Fibroblast of pulmonary artery (primary cell): ENCODE measurements around the gene RAB31.
"Not testable (repeated sequence)": the region's sequence is repeated elsewhere in the genome, so short reads cannot be mapped to it uniquely, and the experiment has no call there.

ENCODE experiments used
- DNase-seq: peaks from one replicate; pipeline ENCODE4 v3.0.0-alpha.2; 2010; ENCODE audit warnings: low read depth
- H3K4me3 ChIP-seq: replicated peaks from 2 replicates; pipeline ENCODE4 v1.5.1; 2011; ENCODE audit warnings: low read depth, mild to moderate bottlenecking, control low read depth, low read length, moderate library complexity
- CTCF ChIP-seq: IDR thresholded peaks from 2 replicates; pipeline ENCODE4 v1.5.1; 2011; ENCODE audit warnings: mild to moderate bottlenecking, control low read depth, low read length, inconsistent platforms; ENCODE audit errors: missing control alignments

RAB31 gene

GRCh38 chr18:9900699-9901098 is 192.6 kb downstream of the RAB31 start:
- no peak overlapping the region for H3K4me3 ChIP-seq
- DNase-seq, result no peak
- no peak for TF ChIP-seq CTCF

DNA sequence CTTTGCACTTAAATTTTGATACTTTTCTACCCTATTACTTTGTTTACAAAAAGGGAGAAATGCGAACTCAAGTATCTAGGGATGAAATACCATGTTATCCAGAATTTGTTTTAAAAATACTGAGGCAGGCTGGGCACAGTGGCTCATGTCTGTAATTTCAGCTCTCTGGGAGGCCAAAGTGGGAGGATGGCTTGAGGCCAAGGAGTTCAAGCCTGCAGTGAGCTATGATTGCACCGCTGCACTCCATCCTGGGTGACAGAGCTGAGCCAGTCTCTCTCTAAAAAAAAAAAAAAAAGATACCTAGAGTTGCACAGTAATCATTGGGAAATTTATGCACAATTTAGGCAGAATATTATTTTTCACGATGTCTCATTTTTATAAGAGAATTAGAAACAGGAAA is 193.3 kb downstream of the RAB31 start:
- no peak for TF ChIP-seq CTCF
- no peak overlapping the region for H3K4me3 ChIP-seq
- DNase-seq, result peak; percentile 52

DNA sequence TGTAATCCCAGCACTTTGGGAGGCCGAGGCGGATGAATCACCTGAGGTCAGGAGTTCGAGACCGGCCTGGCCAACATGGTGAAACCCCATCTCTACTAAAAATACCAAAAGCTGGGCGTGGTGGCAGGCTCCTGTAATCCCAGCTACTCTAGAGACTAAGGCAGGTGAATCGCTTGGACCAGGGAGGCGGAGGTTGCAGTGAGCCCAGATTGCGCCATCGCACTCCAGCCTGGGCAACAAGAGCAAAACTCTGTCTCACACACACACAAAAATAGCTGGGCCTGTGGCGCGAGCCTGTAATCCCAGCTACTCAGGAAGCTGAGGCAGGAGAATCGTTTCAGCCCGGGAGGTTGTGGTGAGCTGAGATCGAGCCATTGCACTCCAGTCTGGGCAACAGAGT is 194.2 kb downstream of the RAB31 start:
- not testable (repeated sequence) for H3K4me3 ChIP-seq, DNase-seq

GRCh38 chr18:9902832-9903231 is 194.7 kb downstream of the RAB31 start:
- no peak for TF ChIP-seq CTCF
- DNase-seq, result peak; percentile 35
- H3K4me3 ChIP-seq, result no peak overlapping the region

DNA sequence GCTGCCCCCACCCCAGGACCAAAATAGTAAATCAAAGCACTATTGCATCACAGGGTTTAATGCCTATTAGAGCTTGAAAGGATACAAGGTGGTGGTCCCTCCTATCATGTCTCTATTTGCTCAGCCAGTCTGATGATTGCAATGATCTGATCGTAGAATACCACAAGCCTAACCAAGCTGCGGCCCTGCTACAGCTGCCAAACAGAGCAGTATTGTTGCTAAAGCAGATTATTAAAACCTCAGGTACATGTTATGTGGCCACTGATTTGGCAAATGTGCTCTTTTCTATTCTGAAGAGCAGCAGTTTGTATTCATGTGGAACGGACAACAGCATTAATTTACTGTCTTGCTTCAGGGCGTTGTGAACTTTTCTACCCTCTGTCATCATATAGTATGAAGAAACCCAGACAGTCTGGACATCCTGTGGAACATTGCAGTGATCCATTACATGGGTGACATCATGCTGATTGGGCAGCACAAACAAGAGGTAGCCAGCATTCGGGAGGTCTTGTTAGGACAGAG is 197.4 kb downstream of the RAB31 start:
- peak; percentile 75 for DNase-seq
- no peak overlapping the region for H3K4me3 ChIP-seq
- TF ChIP-seq CTCF, result no peak

GRCh38 chr18:9906481-9906880 is 198.4 kb downstream of the RAB31 start:
- H3K4me3 ChIP-seq, result no peak overlapping the region
- no peak for DNase-seq
- no peak for TF ChIP-seq CTCF

GRCh38 chr18:9907867-9908266 is 199.8 kb downstream of the RAB31 start:
- no peak for TF ChIP-seq CTCF
- no peak overlapping the region for H3K4me3 ChIP-seq
- no peak for DNase-seq

DNA sequence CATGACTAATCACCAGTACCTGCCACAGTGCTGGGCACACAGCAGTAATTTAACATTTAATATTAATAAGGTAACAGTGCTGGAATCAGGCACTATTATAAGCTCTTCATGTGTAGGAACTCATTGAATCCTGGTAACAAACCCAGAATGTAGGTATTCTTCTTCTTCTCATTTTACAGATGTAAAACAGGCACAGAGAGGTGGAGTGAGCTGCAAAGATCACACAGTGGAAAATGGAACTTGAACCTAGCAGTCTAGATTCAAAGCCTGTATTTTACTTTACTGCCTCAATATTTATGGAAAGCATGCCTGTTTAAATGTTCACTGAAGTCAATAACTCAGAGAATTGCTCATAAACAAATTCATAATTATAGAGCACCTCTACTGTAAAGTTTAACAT is 202.0 kb downstream of the RAB31 start:
- H3K4me3 ChIP-seq, result no peak overlapping the region
- DNase-seq, result no peak
- no peak for TF ChIP-seq CTCF
